Measurements from ENCODE around the gene AGPAT3.
"Not testable (repeated sequence)": the region's sequence is repeated elsewhere in the genome, so short reads cannot be mapped to it uniquely, and the experiment has no call there.

The AGPAT3 gene

DNA sequence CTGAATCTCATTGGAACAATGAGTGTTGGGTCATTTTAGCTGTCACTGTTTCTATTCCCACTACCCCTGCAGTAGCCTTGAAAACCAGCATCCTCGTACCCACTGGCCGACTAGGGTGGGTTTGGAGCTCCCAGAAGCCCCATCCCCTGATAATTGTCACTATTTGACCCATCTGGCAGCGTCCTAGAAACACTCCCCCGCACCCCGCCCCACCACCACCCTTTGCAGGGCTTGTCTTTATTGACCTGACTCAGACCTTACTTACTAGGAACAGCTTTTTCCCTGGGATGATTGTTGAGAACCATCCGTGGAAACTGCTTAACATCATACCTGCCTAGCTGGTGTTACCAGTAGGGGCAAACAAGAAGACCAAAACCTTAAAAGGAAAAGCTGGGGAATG lies 28.4 kb upstream of the AGPAT3 start:
- TF ChIP-seq, protein P1, sequence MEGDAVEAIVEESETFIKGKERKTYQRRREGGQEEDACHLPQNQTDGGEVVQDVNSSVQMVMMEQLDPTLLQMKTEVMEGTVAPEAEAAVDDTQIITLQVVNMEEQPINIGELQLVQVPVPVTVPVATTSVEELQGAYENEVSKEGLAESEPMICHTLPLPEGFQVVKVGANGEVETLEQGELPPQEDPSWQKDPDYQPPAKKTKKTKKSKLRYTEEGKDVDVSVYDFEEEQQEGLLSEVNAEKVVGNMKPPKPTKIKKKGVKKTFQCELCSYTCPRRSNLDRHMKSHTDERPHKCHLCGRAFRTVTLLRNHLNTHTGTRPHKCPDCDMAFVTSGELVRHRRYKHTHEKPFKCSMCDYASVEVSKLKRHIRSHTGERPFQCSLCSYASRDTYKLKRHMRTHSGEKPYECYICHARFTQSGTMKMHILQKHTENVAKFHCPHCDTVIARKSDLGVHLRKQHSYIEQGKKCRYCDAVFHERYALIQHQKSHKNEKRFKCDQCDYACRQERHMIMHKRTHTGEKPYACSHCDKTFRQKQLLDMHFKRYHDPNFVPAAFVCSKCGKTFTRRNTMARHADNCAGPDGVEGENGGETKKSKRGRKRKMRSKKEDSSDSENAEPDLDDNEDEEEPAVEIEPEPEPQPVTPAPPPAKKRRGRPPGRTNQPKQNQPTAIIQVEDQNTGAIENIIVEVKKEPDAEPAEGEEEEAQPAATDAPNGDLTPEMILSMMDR (conservative IDR thresholded peaks at IDR 0.05), result no peak
- H3K27ac ChIP-seq, result no peak overlapping the region

- TF ChIP-seq, protein P1 (conservative IDR thresholded peaks at IDR 0.05), result no peak
- H3K27ac ChIP-seq, result no peak overlapping the region
These were observed 24.8 kb upstream of the AGPAT3 start for GRCh38 chr21:43840259-43840658.

DNA sequence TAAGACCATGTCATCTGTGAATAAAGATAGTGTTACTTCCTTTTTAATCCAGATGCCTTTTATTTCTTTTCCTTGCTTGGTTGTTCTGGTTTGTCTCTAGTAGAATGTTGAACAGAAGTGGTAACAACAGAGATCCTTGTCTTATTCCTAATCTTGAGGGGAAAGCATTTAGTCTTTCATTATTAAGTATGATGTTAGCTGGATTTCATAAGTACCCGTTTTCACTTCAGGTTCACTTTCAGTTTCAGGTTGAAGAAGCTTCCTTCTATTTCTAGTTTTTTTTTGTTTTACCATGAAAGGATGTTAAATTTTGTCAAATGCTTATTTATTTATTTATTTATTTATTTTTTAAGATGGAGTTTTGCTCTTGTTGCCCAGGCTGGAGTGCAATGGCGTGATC lies 22.3 kb upstream of the AGPAT3 start:
- no peak overlapping the region for H3K27ac ChIP-seq
- TF ChIP-seq, protein P1 (conservative IDR thresholded peaks at IDR 0.05), result no peak

DNA sequence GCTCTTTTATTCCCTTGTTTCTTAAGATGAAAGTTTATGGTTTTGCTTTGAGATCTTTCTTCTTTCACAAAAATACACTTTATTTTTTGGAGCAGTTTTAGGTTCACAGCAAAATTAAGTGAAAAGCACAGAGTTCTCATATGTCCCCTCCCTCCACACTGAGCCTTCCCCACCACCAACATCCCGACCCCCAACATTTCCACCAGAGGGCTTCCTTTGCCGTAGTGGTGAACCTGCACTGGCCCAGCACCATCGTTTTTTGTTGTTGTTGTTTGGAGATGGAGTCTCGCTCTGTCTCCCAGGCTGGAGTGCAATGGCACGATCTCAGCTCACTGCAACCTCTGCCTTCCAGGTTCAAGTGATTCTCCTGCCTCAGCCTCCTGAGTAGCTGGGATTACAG lies 20.1 kb upstream of the AGPAT3 start:
- not testable (repeated sequence) for H3K27ac ChIP-seq

DNA sequence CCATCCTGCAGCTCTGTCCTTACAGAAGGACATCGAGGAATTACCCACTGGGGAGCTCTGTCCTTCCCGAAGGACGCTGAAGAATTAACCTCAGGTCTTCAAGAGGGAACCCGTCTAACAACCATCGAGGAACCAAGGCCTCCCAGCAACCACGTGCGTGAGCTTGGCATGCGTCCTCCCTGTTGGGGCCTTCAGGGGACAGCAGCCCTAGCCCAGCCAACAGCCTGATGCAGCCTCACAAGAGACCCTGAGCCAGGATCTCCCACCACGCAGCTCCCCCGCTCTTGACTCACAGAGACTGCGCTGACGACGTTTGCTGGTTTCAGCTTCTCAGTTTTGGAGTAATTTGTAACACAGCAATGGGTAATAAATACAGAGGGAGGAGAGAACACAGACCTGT lies 19.6 kb upstream of the AGPAT3 start:
- H3K27ac ChIP-seq, result no peak overlapping the region
- TF ChIP-seq, protein P1 (conservative IDR thresholded peaks at IDR 0.05), result no peak

DNA sequence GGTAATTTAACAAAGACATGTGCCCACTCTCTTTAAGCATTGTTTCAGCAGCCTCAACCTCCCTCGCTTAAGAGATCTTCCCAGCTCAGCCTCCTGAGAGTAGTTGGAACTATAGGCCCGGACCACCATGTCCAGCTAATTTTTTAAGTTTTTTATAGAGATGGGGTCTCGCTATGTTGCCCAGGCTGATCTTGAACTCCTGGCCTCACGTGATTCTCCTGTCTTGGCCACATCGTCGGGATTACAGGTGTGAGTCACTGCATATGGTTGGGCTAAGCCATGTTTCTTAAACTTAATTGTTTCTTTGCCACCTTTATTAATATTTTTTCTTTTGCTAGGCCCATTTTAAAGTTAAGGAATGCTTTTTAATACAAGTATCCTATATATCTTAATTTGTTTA lies 18.6 kb upstream of the AGPAT3 start:
- TF ChIP-seq, protein P1 (conservative IDR thresholded peaks at IDR 0.05), result no peak
- no peak overlapping the region for H3K27ac ChIP-seq

DNA sequence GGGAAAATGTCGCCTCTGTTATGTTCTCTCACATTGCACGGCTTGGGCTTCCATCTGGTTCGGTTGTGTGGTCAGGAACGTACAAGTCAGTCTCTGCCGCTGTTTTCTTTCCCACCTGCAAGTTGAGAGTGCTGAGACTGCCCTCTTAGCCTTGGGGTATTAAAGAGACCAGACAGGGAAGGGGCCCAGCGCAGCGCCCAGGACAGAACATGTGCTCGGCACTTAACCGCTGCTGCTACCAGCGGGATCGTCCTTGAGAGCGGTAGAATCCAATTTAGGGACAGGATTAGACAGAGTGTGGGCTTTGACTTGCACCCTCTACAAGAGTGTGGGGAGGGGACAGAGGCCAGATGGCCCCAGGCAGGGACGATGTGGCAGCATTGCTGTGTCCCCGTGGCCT lies 17.7 kb upstream of the AGPAT3 start:
- TF ChIP-seq, protein P1 (conservative IDR thresholded peaks at IDR 0.05), result no peak
- H3K27ac ChIP-seq, result no peak overlapping the region

DNA sequence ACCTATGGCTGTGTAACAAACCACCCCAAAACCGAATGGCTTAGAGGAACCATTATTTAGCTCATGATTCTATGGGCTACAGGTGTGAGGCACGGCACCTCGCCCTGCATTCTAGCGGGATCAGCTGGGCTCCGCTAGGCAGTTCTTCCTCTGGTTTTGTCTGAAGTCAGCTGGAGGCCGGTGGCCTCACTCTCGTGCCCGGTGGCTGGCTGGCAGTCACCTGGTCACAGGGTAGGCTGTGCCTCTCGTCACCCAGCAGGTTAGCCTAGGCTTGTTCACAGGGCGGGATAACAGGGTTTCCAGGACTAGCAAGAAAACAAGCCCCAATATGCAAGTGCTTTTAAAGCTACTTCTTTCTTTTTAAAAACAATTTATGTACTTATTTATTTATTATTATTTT lies 16.3 kb upstream of the AGPAT3 start:
- TF ChIP-seq, protein P1 (conservative IDR thresholded peaks at IDR 0.05), result no peak
- no peak overlapping the region for H3K27ac ChIP-seq
